KMS-11 (cell line): ENCODE data around the gene B3GNT9.

ENCODE experiments used
- H2AFZ ChIP-seq: fragments of 200-600 bp; sonication (generic); 2 replicates; pipeline ENCODE4 v1.6.1; 2016; ENCODE audit warnings: antibody characterized with exemption, mixed run types, low read depth
- H3K27ac ChIP-seq: fragments of 200-600 bp; sonication (generic); 2 replicates; pipeline ENCODE4 v1.6.1; 2016; ENCODE audit warnings: mild to moderate bottlenecking, mixed run types
- H3K27me3 ChIP-seq: fragments of 200-600 bp; sonication (generic); 2 replicates; pipeline ENCODE4 v1.6.1; 2017; ENCODE audit warnings: mild to moderate bottlenecking, low read depth, mixed run types, moderate library complexity; ENCODE audit not compliant: insufficient read depth
- H3K36me3 ChIP-seq: fragments of 200-600 bp; sonication (generic); 2 replicates; pipeline ENCODE4 v1.6.1; 2017; ENCODE audit warnings: mild to moderate bottlenecking, mixed run types; ENCODE audit not compliant: insufficient read depth
- H3K4me1 ChIP-seq: fragments of 200-600 bp; sonication (generic); 2 replicates; pipeline ENCODE4 v1.6.1; 2016; ENCODE audit warnings: mild to moderate bottlenecking, low read depth, mixed run types; ENCODE audit not compliant: poor library complexity, severe bottlenecking
- H3K4me2 ChIP-seq: fragments of 200-600 bp; sonication (generic); 2 replicates; pipeline ENCODE4 v1.7.0; 2016; ENCODE audit warnings: mild to moderate bottlenecking, mixed run types
- H3K4me3 ChIP-seq: fragments of 200-600 bp; sonication (generic); IDR thresholded peaks from 2 replicates; pipeline ENCODE4 v1.6.1; 2017; ENCODE audit warnings: low read depth, low read length, mixed read lengths; ENCODE audit not compliant: insufficient read depth
- H3K79me2 ChIP-seq: fragments of 200-600 bp; sonication (generic); 2 replicates; pipeline ENCODE4 v1.6.1; 2016; ENCODE audit warnings: low read depth, mixed run types; ENCODE audit not compliant: insufficient read depth
- H3K9ac ChIP-seq: fragments of 200-600 bp; sonication (generic); 2 replicates; pipeline ENCODE4 v1.6.1; 2016; ENCODE audit warnings: mild to moderate bottlenecking, mixed run types
- H4K20me1 ChIP-seq: fragments of 200-600 bp; sonication (generic); 2 replicates; pipeline ENCODE4 v1.6.1; 2016; ENCODE audit warnings: mild to moderate bottlenecking, mixed run types; ENCODE audit not compliant: insufficient read depth
- CTCF ChIP-seq: fragments of 200-600 bp; sonication (generic); conservative IDR thresholded peaks from 2 replicates; pipeline ENCODE4 v1.6.1; 2017; ENCODE audit warnings: low read depth, mild to moderate bottlenecking, antibody characterized with exemption, low read length, moderate library complexity, mixed read lengths

B3GNT9 gene

GRCh38 chr16:67177743-67178699 is 27.2 kb upstream of the B3GNT9 start:
- Histone ChIP-seq H2AFZ (peak overlapping the region; percentile 47), H3K4me3 (no peak overlapping the region), H3K4me2 (peak overlapping the region; percentile 63), H3K36me3 (no peaks in the 10 kb centered on the region), H3K79me2 (no peaks in the 10 kb centered on the region), H4K20me1 (no peaks in the 10 kb centered on the region), H3K27ac (no peak overlapping the region), H3K9ac (no peak overlapping the region), H3K27me3 (no peaks in the 10 kb centered on the region), H3K4me1 (peaks cover 40% of the 10 kb centered on the region)
- no peak for TF ChIP-seq CTCF

DNA sequence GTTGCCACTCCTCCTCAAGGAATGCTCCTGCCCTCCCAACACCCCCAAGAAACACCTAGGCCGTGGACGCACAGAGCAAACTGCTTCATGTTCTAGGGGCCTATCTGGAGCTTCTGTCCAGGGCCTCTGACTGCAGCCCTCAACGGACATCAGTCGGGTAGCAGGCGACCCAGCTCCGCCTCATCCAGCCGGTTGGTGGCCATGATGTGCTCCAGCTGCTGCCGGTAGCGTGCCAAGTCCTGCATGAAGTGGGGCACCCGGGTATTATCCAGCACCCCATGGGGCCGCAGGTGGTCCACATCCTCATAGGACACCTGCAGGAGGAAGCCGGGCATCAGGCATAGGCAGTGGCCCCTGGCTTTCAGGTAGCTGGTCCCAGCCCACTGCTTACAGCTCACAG is 25.9 kb upstream of the B3GNT9 start:
- no peak overlapping the region for H3K9ac ChIP-seq
- H3K27ac ChIP-seq: no peak overlapping the region
- H3K4me3 ChIP-seq: no peak overlapping the region
- H3K4me1 ChIP-seq: peaks cover 43% of the 10 kb centered on the region
- H3K4me2 ChIP-seq: no peak overlapping the region
- H3K36me3 ChIP-seq: no peaks in the 10 kb centered on the region
- no peaks in the 10 kb centered on the region for H4K20me1 ChIP-seq
- H3K79me2 ChIP-seq: no peaks in the 10 kb centered on the region
- TF ChIP-seq CTCF: no peak
- no peaks in the 10 kb centered on the region for H3K27me3 ChIP-seq
- H2AFZ ChIP-seq: no peak overlapping the region

- H3K36me3 ChIP-seq: no peaks in the 10 kb centered on the region
- H3K79me2 ChIP-seq: no peaks in the 10 kb centered on the region
- no peaks in the 10 kb centered on the region for H4K20me1 ChIP-seq
- peak overlapping the region; percentile 62 for H3K4me2 ChIP-seq
- H3K27ac ChIP-seq: peak overlapping the region; percentile 16; the same call in 1 of the 2 replicates
- H3K9ac ChIP-seq: peak overlapping the region; percentile 43; the same call in 1 of the 2 replicates
- H3K4me3 ChIP-seq: no peak overlapping the region
- H3K27me3 ChIP-seq: no peaks in the 10 kb centered on the region
- peaks cover 57% of the 10 kb centered on the region for H3K4me1 ChIP-seq
- H2AFZ ChIP-seq: peak overlapping the region; percentile 86
- no peak for TF ChIP-seq CTCF
These were observed 24.0 kb upstream of the B3GNT9 start for GRCh38 chr16:67174706-67175231.

DNA sequence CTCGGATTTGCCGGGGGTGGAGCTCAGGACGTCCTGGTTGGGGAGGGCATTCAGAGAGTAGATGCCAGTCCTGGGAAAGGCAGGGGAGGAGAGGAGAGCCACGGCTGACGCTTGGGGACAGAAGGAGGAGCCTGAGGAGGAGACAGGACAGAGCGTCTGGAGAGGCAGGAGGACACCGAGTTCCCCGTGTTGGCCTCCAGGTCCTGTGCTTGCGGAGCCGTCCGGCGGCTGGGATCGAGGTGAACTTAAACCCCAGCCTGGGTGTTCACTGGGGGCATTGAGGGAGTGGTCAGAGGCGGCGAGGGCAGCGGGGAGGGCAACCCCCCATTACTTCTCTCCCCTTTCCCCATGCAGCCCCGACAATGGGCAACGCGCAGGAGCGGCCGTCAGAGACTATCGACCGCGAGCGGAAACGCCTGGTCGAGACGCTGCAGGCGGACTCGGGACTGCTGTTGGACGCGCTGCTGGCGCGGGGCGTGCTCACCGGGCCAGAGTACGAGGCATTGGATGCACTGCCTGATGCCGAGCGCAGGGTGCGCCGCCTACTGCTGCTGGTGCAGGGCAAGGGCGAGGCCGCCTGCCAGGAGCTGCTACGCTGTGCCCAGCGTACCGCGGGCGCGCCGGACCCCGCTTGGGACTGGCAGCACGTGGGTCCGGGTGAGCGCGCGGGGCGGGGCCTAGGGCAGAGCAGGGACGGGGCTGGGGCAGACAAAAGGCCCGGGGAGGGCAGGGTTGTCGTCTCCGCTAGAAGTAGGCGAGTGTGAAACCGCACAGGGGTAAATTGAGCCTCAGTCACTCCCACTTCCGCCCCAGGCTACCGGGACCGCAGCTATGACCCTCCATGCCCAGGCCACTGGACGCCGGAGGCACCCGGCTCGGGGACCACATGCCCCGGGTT is 23.3 kb upstream of the B3GNT9 start:
- Histone ChIP-seq H3K36me3 (no peaks in the 10 kb centered on the region), H3K9ac (peak overlapping the region; percentile 43; the same call in 1 of the 2 replicates), H3K79me2 (no peaks in the 10 kb centered on the region), H3K4me2 (peak overlapping the region; percentile 62), H4K20me1 (no peaks in the 10 kb centered on the region), H2AFZ (peak overlapping the region; percentile 86), H3K4me1 (peaks cover 64% of the 10 kb centered on the region), H3K27ac (peak overlapping the region; percentile 16; the same call in 1 of the 2 replicates), H3K4me3 (no peak overlapping the region), H3K27me3 (no peaks in the 10 kb centered on the region)
- no peak for TF ChIP-seq CTCF
